ENCODE data around the gene ZFHX3.

DNA sequence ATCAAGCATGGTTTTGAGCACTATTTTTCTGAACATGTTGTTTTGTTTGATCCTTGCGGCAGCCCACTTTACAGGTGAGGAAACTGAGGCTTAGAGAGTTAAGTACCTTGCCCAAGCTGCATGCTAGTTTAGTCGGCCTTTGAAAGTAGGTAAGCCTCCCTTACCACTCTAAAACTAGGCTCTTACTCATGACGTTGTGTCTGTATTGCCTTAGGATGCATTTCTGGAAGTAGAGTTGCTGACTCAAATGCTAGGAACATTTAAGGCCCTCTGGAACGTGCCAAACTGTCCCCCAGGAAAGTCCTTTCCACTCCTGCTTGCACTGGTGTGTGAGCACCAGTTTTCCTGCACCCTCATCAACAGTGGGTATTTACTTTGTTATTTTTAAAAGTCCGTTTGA is 76.6 kb downstream of the ZFHX3 start:
- TF ChIP-seq RXRA (IDR thresholded peaks at IDR 0.05; ENCODE audit: insufficient read depth, low read depth, low read length) (no peak), RAD21 (IDR thresholded peaks at IDR 0.05 in 1 of 2, conservative IDR thresholded peaks at IDR 0.05 in 1 of 2; ENCODE audit: low read depth in 2 of 2, low read length in 2 of 2) (no peak), CEBPB (IDR thresholded peaks at IDR 0.05; ENCODE audit: low read depth, low read length) (no peak), EP300 (IDR thresholded peaks at IDR 0.05; ENCODE audit: borderline replicate concordance in 1 of 2, low read depth in 2 of 2, low read length in 2 of 2) (no peak), BACH1 (IDR thresholded peaks at IDR 0.05; ENCODE audit: low read length) (no peak), BCL11A (IDR thresholded peaks at IDR 0.05; ENCODE audit: low read depth in 2 of 2, low read length in 2 of 2) (no peak)
- TF ChIP-seq, protein P1, sequence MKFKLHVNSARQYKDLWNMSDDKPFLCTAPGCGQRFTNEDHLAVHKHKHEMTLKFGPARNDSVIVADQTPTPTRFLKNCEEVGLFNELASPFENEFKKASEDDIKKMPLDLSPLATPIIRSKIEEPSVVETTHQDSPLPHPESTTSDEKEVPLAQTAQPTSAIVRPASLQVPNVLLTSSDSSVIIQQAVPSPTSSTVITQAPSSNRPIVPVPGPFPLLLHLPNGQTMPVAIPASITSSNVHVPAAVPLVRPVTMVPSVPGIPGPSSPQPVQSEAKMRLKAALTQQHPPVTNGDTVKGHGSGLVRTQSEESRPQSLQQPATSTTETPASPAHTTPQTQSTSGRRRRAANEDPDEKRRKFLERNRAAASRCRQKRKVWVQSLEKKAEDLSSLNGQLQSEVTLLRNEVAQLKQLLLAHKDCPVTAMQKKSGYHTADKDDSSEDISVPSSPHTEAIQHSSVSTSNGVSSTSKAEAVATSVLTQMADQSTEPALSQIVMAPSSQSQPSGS (IDR thresholded peaks at IDR 0.05; ENCODE audit: low read length): no peak
- TF ChIP-seq, protein P2, sequence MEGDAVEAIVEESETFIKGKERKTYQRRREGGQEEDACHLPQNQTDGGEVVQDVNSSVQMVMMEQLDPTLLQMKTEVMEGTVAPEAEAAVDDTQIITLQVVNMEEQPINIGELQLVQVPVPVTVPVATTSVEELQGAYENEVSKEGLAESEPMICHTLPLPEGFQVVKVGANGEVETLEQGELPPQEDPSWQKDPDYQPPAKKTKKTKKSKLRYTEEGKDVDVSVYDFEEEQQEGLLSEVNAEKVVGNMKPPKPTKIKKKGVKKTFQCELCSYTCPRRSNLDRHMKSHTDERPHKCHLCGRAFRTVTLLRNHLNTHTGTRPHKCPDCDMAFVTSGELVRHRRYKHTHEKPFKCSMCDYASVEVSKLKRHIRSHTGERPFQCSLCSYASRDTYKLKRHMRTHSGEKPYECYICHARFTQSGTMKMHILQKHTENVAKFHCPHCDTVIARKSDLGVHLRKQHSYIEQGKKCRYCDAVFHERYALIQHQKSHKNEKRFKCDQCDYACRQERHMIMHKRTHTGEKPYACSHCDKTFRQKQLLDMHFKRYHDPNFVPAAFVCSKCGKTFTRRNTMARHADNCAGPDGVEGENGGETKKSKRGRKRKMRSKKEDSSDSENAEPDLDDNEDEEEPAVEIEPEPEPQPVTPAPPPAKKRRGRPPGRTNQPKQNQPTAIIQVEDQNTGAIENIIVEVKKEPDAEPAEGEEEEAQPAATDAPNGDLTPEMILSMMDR (IDR thresholded peaks at IDR 0.05; ENCODE audit: control extremely low read depth in 1 of 3, insufficient read depth in 1 of 3, low read depth in 1 of 3, low read length in 3 of 3): no peak
- TF ChIP-seq, protein P3, sequence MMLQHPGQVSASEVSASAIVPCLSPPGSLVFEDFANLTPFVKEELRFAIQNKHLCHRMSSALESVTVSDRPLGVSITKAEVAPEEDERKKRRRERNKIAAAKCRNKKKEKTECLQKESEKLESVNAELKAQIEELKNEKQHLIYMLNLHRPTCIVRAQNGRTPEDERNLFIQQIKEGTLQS (IDR thresholded peaks at IDR 0.05; ENCODE audit: insufficient read depth, low read depth, low read length): no peak
- TF ChIP-seq, protein P4, sequence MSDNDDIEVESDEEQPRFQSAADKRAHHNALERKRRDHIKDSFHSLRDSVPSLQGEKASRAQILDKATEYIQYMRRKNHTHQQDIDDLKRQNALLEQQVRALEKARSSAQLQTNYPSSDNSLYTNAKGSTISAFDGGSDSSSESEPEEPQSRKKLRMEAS (IDR thresholded peaks at IDR 0.05): no peak
